DOHH2 (cell line): ENCODE measurements around the gene PEPD.

Experiments
- EZH2phosphoT487 ChIP-seq: fragments of 200-600 bp; sonication (generic); IDR thresholded peaks from 2 replicates; pipeline ENCODE4 v1.6.1; 2017; ENCODE audit warnings: borderline replicate concordance, mild to moderate bottlenecking, antibody characterized with exemption, low read length, moderate library complexity, mixed read lengths
- TF ChIP-seq, protein P1 (sequence below): fragments of 200-600 bp; sonication (generic); IDR thresholded peaks from one replicate; pipeline ENCODE4 v1.5.1; 2014; ENCODE audit warnings: antibody characterized with exemption, mild to moderate bottlenecking, low read depth, low read length; ENCODE audit not compliant: poor library complexity, severe bottlenecking

DNA sequence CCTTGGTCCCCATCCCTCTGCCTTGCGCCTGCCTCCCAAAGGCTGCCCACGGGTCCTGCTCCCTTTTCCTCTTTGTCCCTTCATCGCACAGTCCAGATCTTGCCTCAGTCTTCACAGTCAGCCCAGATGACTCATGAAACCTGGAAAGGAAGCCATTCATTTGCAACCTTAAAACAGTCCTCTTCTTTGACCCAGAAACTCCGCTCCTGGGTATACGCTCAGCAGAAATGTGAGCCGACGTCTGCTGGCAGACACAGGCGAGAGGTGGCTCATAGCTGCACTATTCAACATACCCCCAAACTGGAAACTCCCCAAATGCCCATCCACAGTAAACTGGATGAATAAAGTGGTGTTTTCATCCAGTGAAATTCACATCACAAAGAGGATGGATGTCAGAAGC is 13.6 kb upstream of the PEPD start:
- TF ChIP-seq, protein P1, sequence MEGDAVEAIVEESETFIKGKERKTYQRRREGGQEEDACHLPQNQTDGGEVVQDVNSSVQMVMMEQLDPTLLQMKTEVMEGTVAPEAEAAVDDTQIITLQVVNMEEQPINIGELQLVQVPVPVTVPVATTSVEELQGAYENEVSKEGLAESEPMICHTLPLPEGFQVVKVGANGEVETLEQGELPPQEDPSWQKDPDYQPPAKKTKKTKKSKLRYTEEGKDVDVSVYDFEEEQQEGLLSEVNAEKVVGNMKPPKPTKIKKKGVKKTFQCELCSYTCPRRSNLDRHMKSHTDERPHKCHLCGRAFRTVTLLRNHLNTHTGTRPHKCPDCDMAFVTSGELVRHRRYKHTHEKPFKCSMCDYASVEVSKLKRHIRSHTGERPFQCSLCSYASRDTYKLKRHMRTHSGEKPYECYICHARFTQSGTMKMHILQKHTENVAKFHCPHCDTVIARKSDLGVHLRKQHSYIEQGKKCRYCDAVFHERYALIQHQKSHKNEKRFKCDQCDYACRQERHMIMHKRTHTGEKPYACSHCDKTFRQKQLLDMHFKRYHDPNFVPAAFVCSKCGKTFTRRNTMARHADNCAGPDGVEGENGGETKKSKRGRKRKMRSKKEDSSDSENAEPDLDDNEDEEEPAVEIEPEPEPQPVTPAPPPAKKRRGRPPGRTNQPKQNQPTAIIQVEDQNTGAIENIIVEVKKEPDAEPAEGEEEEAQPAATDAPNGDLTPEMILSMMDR = no peak
- no peak for TF ChIP-seq EZH2phosphoT487
